IMR-90 (cell line): ENCODE data around the gene UCHL5. TPM values are rescaled to one million over a fixed set of nuclear protein-coding genes. Genes with fewer than 3 reads are reported as not detected.

Experiments
- ATAC-seq: fragments of 200-7000 bp; cut with Tn5 transposase; 2 replicates; pipeline ENCODE4 v1.9.1; 2020; ENCODE audit warnings: low read depth, mild to moderate bottlenecking, moderate library complexity
- BruUV-seq: library from RNA; stranded (reverse); fragments of 400-500 nt; replicated peaks from 2 replicates; lab custom pipeline; 2021; lab: Mats Ljungman, UMichigan
- CTCF ChIA-PET: fragments of 300-600 bp; formaldehyde crosslinking; extraction: SDS; loops from one replicate; lab custom pipeline; 2021; ENCODE audit warnings: antibody characterized with exemption; lab: Yijun Ruan, JAX
- POLR2A ChIA-PET: fragments of 300-600 bp; sonication (Branson Sonifier 250); formaldehyde crosslinking; loops from one replicate; lab custom pipeline; 2022; ENCODE audit warnings: antibody characterized with exemption; ENCODE audit not compliant: unreplicated experiment; lab: Charles Lee
- DNase-seq: peaks from one replicate; pipeline ENCODE4 v3.0.0; 2013
- H2AFZ ChIP-seq: replicated peaks from 2 replicates; pipeline ENCODE3; 2013; ENCODE audit warnings: low read length, mild to moderate bottlenecking; ENCODE audit not compliant: poor library complexity
- H2AK5ac ChIP-seq: 2 replicates; pipeline ENCODE4 v1.6.1; 2013; ENCODE audit warnings: low read depth, low read length, inconsistent platforms
- H2AK9ac ChIP-seq: replicated peaks from 2 replicates; pipeline ENCODE3; 2013; ENCODE audit warnings: mild to moderate bottlenecking, low read depth, low read length, moderate library complexity; ENCODE audit not compliant: poor library complexity
- H2BK120ac ChIP-seq: 2 replicates; pipeline ENCODE4 v1.6.1; 2013; ENCODE audit warnings: low read depth, low read length, inconsistent platforms
- H2BK15ac ChIP-seq: 3 replicates; pipeline ENCODE4 v1.6.1; 2013; ENCODE audit warnings: low read depth, low read length, inconsistent platforms
- H2BK20ac ChIP-seq: 2 replicates; pipeline ENCODE4 v1.6.1; 2013; ENCODE audit warnings: low read depth, mild to moderate bottlenecking, inconsistent platforms, low read length, moderate library complexity
- H2BK5ac ChIP-seq: 2 replicates; pipeline ENCODE4 v1.6.1; 2013; ENCODE audit warnings: mild to moderate bottlenecking, low read depth, low read length, inconsistent platforms; ENCODE audit not compliant: poor library complexity, severe bottlenecking
- H3K14ac ChIP-seq: replicated peaks from 2 replicates; pipeline ENCODE4 v1.6.1; 2013; ENCODE audit warnings: low read depth, low read length, inconsistent platforms
- H3K18ac ChIP-seq: 2 replicates; pipeline ENCODE4 v1.6.1; 2013; ENCODE audit warnings: low read depth, low read length, control low read depth
- H3K23ac ChIP-seq: 2 replicates; pipeline ENCODE4 v1.6.1; 2013; ENCODE audit warnings: low read depth, low read length, inconsistent platforms
- H3K27ac ChIP-seq: 2 replicates; pipeline ENCODE4 v1.5.1; 2013; ENCODE audit warnings: mild to moderate bottlenecking, control low read depth, low read length; ENCODE audit not compliant: insufficient read depth
- H3K27me3 ChIP-seq: 2 replicates; pipeline ENCODE4 v1.6.1; 2013; ENCODE audit warnings: low read length; ENCODE audit not compliant: control insufficient read depth, insufficient read depth
- H3K36me3 ChIP-seq: 2 replicates; pipeline ENCODE4 v1.6.1; 2013; ENCODE audit warnings: low read length, mixed read lengths; ENCODE audit not compliant: control insufficient read depth, insufficient read depth
- H3K4ac ChIP-seq: 2 replicates; pipeline ENCODE4 v1.6.1; 2013; ENCODE audit warnings: low read depth, low read length, inconsistent platforms
- H3K4me1 ChIP-seq: 2 replicates; pipeline ENCODE4 v1.6.1; 2013; ENCODE audit warnings: low read length, mixed read lengths; ENCODE audit not compliant: control insufficient read depth, insufficient read depth
- H3K4me2 ChIP-seq: 2 replicates; pipeline ENCODE4 v1.6.1; 2013; ENCODE audit warnings: low read depth, mild to moderate bottlenecking, control low read depth, low read length, moderate library complexity
- H3K4me3 ChIP-seq: 2 replicates; pipeline ENCODE4 v1.5.1; 2013; ENCODE audit warnings: low read depth, mild to moderate bottlenecking, control low read depth, low read length, moderate library complexity; ENCODE audit not compliant: insufficient read depth
- H3K56ac ChIP-seq: 2 replicates; pipeline ENCODE4 v1.6.1; 2013; ENCODE audit warnings: low read length, inconsistent platforms; ENCODE audit not compliant: insufficient read depth; ENCODE audit errors: extremely low read depth
- H3K79me1 ChIP-seq, 2 experiments: 2 replicates each; pipeline ENCODE4 v1.6.1; 2013; ENCODE audit warnings: low read length in 2 of 2, inconsistent platforms in 1 of 2, low read depth in 1 of 2
- H3K9ac ChIP-seq: 2 replicates; pipeline ENCODE4 v1.6.1; 2013; ENCODE audit warnings: low read depth, low read length, control low read depth
- H3K9me1 ChIP-seq: 2 replicates; pipeline ENCODE4 v1.6.1; 2013; ENCODE audit warnings: low read length, inconsistent platforms; ENCODE audit not compliant: insufficient read depth
- H3K9me3 ChIP-seq: 2 replicates; pipeline ENCODE4 v1.6.1; 2013; ENCODE audit warnings: low read length; ENCODE audit not compliant: control insufficient read depth, insufficient read depth
- H4K20me1 ChIP-seq: 2 replicates; pipeline ENCODE4 v1.6.1; 2013; ENCODE audit warnings: low read length, inconsistent platforms; ENCODE audit not compliant: insufficient read depth
- H4K5ac ChIP-seq: 2 replicates; pipeline ENCODE4 v1.6.1; 2013; ENCODE audit warnings: mild to moderate bottlenecking, low read depth, low read length, control low read depth
- H4K8ac ChIP-seq, 2 experiments: 2 replicates each; pipeline ENCODE4 v1.6.1; 2013; ENCODE audit warnings: low read depth in 2 of 2, low read length in 2 of 2, control low read depth in 1 of 2, inconsistent platforms in 1 of 2
- H4K91ac ChIP-seq: 2 replicates; pipeline ENCODE4 v1.6.1; 2013; ENCODE audit warnings: low read depth, low read length, inconsistent platforms; ENCODE audit not compliant: insufficient read depth
- BHLHE40 ChIP-seq: fragments of 150-350 bp; IDR thresholded peaks from 2 replicates; pipeline ENCODE4 v1.6.1; 2016; ENCODE audit warnings: mild to moderate bottlenecking, low read depth, low read length
- FOS ChIP-seq: fragments of 150-350 bp; IDR thresholded peaks from 2 replicates; pipeline ENCODE4 v1.6.1; 2016; ENCODE audit warnings: low read depth, low read length
- MAZ ChIP-seq: IDR thresholded peaks from 2 replicates; pipeline ENCODE4 v1.6.1; 2012; ENCODE audit warnings: low read depth, mild to moderate bottlenecking, low read length, improper control_type of control experiment, moderate library complexity, borderline replicate concordance
- NFE2L2 ChIP-seq: fragments of 150-350 bp; IDR thresholded peaks from 2 replicates; pipeline ENCODE4 v1.6.1; 2016; ENCODE audit warnings: low read depth, mild to moderate bottlenecking, low read length
- WGBS, 2 experiments: methylation state at CpG; one replicate each; pipeline versions ENCODE4 v1.1.5 to v1.1.7; 2013; ENCODE audit warnings: missing lambda C conversion rate in 2 of 2; ENCODE audit not compliant: insufficient read length in 1 of 2; ENCODE audit errors: extremely low coverage in 2 of 2; 5-methylcytosine and 5-hydroxymethylcytosine counted together
- dilution Hi-C: fragments of 300-500 bp; cut with HindIII; formaldehyde crosslinking; loops from one replicate; pipeline ENCODE4 v1.14.3; 2018; ENCODE audit warnings: low sequenced_read_pairs; ENCODE audit not compliant: unreplicated experiment
- in situ Hi-C: fragments of 300-500 bp; cut with MboI; formaldehyde crosslinking; loops from 3 replicates; pipeline ENCODE4 v1.14.3; 2019; ENCODE audit warnings: low sequenced_read_pairs, inconsistent platforms, mixed read lengths
- intact Hi-C: fragments of 100-400 bp; cut with micrococcal nuclease; formaldehyde crosslinking; loops from 2 replicates; pipeline ENCODE4 v1.10.0; 2022
- polyA plus RNA-seq, 3 experiments: library from polyadenylated mRNA; depleted of rRNA; stranded (reverse); fragments of >200 nt; gene quantifications; 2 replicates each; pipeline ENCODE4 v1.2.3, GENCODE V29; 2012; ENCODE audit warnings: low replicate concordance in 1 of 3
- total RNA-seq: library from RNA; depleted of rRNA; stranded (reverse); fragments of >200 nt; gene quantifications from 2 replicates; pipeline ENCODE4 v1.2.3, GENCODE V29; 2012

UCHL5 gene
- total and polyA plus RNA-seq, 2 of the 4 experiments (the other 2 are of a cell fraction) = 12.9 to 18.4 TPM

DNA sequence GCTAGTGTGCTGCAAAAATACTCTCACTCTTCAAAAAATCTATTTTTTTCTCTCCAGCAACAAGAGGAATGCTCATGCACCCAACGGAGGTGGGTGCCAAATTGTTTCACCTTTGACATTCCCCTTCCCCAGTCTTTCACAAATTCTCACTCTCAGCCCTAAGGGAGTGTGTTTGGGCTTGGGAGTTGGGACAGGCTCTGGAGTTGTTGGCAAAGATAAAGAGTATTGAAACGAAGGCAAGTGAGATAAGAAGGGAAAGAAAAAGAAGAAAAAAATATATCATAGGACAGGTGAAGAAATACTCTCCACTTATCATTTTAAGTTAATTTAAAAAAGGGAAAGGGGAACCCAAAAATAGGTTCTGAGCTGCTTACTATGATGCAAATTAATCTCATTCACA lies 82.6 kb downstream of the UCHL5 start:
- CTCF ChIA-PET = no interaction called here
- no peak overlapping the region for H2AK9ac ChIP-seq
- no peak overlapping the region for H2BK120ac ChIP-seq
- no peak overlapping the region for H4K91ac ChIP-seq
- no peak overlapping the region for H3K23ac ChIP-seq
- H2BK5ac ChIP-seq = no peak overlapping the region
- no peak overlapping the region for H3K4me2 ChIP-seq
- peaks cover 5% of the 10 kb centered on the region for H3K4me1 ChIP-seq
- no peak overlapping the region for H4K5ac ChIP-seq
- BruUV-seq = no TSS peak
- no peak overlapping the region for H3K14ac ChIP-seq
- H3K4me3 ChIP-seq = no peak overlapping the region
- no peak overlapping the region for H3K9ac ChIP-seq
- DNase-seq (no peak), ATAC-seq (no peak)
- no peak overlapping the region for H2AFZ ChIP-seq
- H3K9me3 ChIP-seq = no peaks in the 10 kb centered on the region
- in situ Hi-C loops = no loop called here
- H3K56ac ChIP-seq = no peak overlapping the region
- no peaks in the 10 kb centered on the region for H3K36me3 ChIP-seq
- H3K9me1 ChIP-seq = no peaks in the 10 kb centered on the region
- H3K27me3 ChIP-seq = no peaks in the 10 kb centered on the region
- no peak overlapping the region for H3K4ac ChIP-seq
- intact Hi-C loops = no loop called here
- H2AK5ac ChIP-seq = no peak overlapping the region
- H4K20me1 ChIP-seq = no peaks in the 10 kb centered on the region
- dilution Hi-C loops = no loop called here
- no CpG with 5 or more reads among the region's 2 CpGs for WGBS, 2 experiments
- H2BK15ac ChIP-seq = no peak overlapping the region
- TF ChIP-seq NFE2L2 (no peak), BHLHE40 (no peak), FOS (no peak), MAZ (no peak)
- POLR2A ChIA-PET = no interaction called here
- no peaks in the 10 kb centered on the region for H3K79me1 ChIP-seq
- no peak overlapping the region for H3K18ac ChIP-seq
- no peak overlapping the region for H2BK20ac ChIP-seq
- no peak overlapping the region for H4K8ac ChIP-seq
- H3K27ac ChIP-seq = no peak overlapping the region
